Renal pelvis (tissue), 4 donors: ENCODE data around the gene BAHD1. TPM values are rescaled to one million over a fixed set of nuclear protein-coding genes. Genes with fewer than 3 reads are reported as not detected.

Source experiments
- DNase-seq: peaks from one replicate; pipeline ENCODE4 v3.0.0-alpha.2; 2013
- polyA plus RNA-seq, 3 donors: library from polyadenylated mRNA; unstranded; fragments of 120-200 nt; gene quantifications; one replicate each; pipeline ENCODE4 v1.2.1, GENCODE V29; 2013; ENCODE audit not compliant: insufficient read length in 3 of 3

The BAHD1 gene
- polyA plus RNA-seq, 3 donors, result 24.7 to 28.5 (median 27.7) TPM

GRCh38 chr15:40489274-40490175, 48.8 kb downstream of the BAHD1 start:
- DNase-seq, result no peak

- no peak for DNase-seq
Observed at GRCh38 chr15:40493089-40493840, 52.5 kb downstream of the BAHD1 start.

GRCh38 chr15:40495516-40495915, 54.8 kb downstream of the BAHD1 start:
- no peak for DNase-seq

- no peak for DNase-seq
Observed at GRCh38 chr15:40498418-40498817, 57.7 kb downstream of the BAHD1 start.

- DNase-seq, result no peak
Observed at GRCh38 chr15:40498891-40499290, 58.1 kb downstream of the BAHD1 start.

GRCh38 chr15:40499931-40500330, 59.2 kb downstream of the BAHD1 start:
- DNase-seq, result no peak

- no peak for DNase-seq
Observed at GRCh38 chr15:40500568-40501330, 60.0 kb downstream of the BAHD1 start.

- DNase-seq, result no peak
Observed at GRCh38 chr15:40501487-40501886, 60.7 kb downstream of the BAHD1 start.

- peak; percentile 85 for DNase-seq
Observed at GRCh38 chr15:40506964-40507571, 66.3 kb downstream of the BAHD1 start.

GRCh38 chr15:40508216-40508615, 67.5 kb downstream of the BAHD1 start:
- no peak for DNase-seq

- no peak for DNase-seq
Observed at GRCh38 chr15:40510201-40510600, 69.4 kb downstream of the BAHD1 start.

- DNase-seq, result peak; percentile 20
Observed at GRCh38 chr15:40511093-40511471, 70.3 kb downstream of the BAHD1 start.

- DNase-seq, result peak; percentile 44
Observed at GRCh38 chr15:40511472-40512133, 70.8 kb downstream of the BAHD1 start.

- no peak for DNase-seq
Observed at GRCh38 chr15:40512440-40512839, 71.7 kb downstream of the BAHD1 start.

- no peak for DNase-seq
Observed at GRCh38 chr15:40513609-40514008, 72.9 kb downstream of the BAHD1 start.

GRCh38 chr15:40516322-40516721, 75.6 kb downstream of the BAHD1 start:
- DNase-seq, result no peak

Other genes starting within 250 kb of the BAHD1 start
- 1 to 10 TPM; 6.8 to 8.0 (median 7.7) TPM for gene PAK6, start 201.9 kb upstream of the BAHD1 start, polyA plus RNA-seq
- under 1 TPM in 2 of 3 donors, not detected in 1; 0.34 to 0.40 TPM for gene ANKRD63, start 157.9 kb upstream of the BAHD1 start, polyA plus RNA-seq
- gene PLCB2, start 133.0 kb upstream of the BAHD1 start, polyA plus RNA-seq, result 10 to 100 TPM in 2 of 3 donors, 1 to 10 TPM in 1; 9.0 to 10.8 (median 10.4) TPM
- 10 to 100 TPM in 2 of 3 donors, 1 to 10 TPM in 1; 9.9 to 17.6 (median 13.5) TPM for gene INAFM2, start 117.3 kb upstream of the BAHD1 start, polyA plus RNA-seq
- gene CCDC9B, start 100.0 kb upstream of the BAHD1 start, polyA plus RNA-seq, result 1 to 10 TPM; 6.2 to 9.3 (median 6.9) TPM
- gene PHGR1, start 89.9 kb upstream of the BAHD1 start, polyA plus RNA-seq, result not detected
- under 1 TPM; 0.16 to 0.58 (median 0.44) TPM for gene DISP2, start 82.7 kb upstream of the BAHD1 start, polyA plus RNA-seq
- gene KNSTRN, start 58.2 kb upstream of the BAHD1 start, polyA plus RNA-seq, result 10 to 100 TPM; 31.4 to 33.6 (median 32.2) TPM
- gene IVD, start 35.2 kb upstream of the BAHD1 start, polyA plus RNA-seq, result 100 to 1,000 TPM in 2 of 3 donors, 10 to 100 TPM in 1; 62.1 to 103 (median 100) TPM
- 10 to 100 TPM; 33.1 to 39.9 (median 38.8) TPM for gene CHST14, start 30.0 kb downstream of the BAHD1 start, polyA plus RNA-seq
- gene CCDC32, start 124.1 kb downstream of the BAHD1 start, polyA plus RNA-seq, result 10 to 100 TPM; 24.6 to 32.4 (median 27.2) TPM
- gene RPUSD2, start 128.3 kb downstream of the BAHD1 start, polyA plus RNA-seq, result 10 to 100 TPM; 10.5 to 16.3 (median 15.0) TPM
- 10 to 100 TPM; 16.5 to 21.5 (median 19.1) TPM for gene KNL1, start 153.3 kb downstream of the BAHD1 start, polyA plus RNA-seq